PC-3 (cell line): Measurements from ENCODE around the gene MYO5A. TPM values are rescaled to one million over a fixed set of nuclear protein-coding genes. Genes with fewer than 3 reads are reported as not detected.

Source experiments
- ATAC-seq: fragments of 200-7000 bp; cut with Tn5 transposase; 2 replicates; pipeline ENCODE4 v1.9.1; 2020; ENCODE audit warnings: mild to moderate bottlenecking, moderate library complexity
- BruUV-seq: library from RNA; stranded (reverse); fragments of 400-500 nt; replicated peaks from 2 replicates; lab custom pipeline; 2021; lab: Mats Ljungman, UMichigan
- CTCF ChIA-PET: fragments of 300-600 bp; sonication (Branson Sonifier 250); formaldehyde crosslinking; loops from one replicate; lab custom pipeline; 2022; ENCODE audit warnings: antibody characterized with exemption; lab: Charles Lee
- POLR2A ChIA-PET: fragments of 300-600 bp; sonication (Branson Sonifier 250); formaldehyde crosslinking; loops from one replicate; lab custom pipeline; 2022; ENCODE audit warnings: antibody characterized with exemption; ENCODE audit not compliant: unreplicated experiment; lab: Charles Lee
- DNase-seq: peaks from one replicate; pipeline ENCODE4 v3.0.0-alpha.2; 2015
- H2AFZ ChIP-seq: fragments of 300-600 bp; sonication (generic); 2 replicates; pipeline ENCODE4 v1.6.0; 2016; ENCODE audit warnings: antibody characterized with exemption, low read length
- H3F3A ChIP-seq: fragments of 300-600 bp; sonication (generic); one replicate; pipeline ENCODE4 v1.6.0; 2017; ENCODE audit warnings: antibody characterized with exemption, low read length, control low read depth, mild to moderate bottlenecking; ENCODE audit not compliant: unreplicated experiment
- H3K27ac ChIP-seq: fragments of 300-600 bp; sonication (generic); 2 replicates; pipeline ENCODE4 v1.5.1; 2016; ENCODE audit warnings: mild to moderate bottlenecking, low read length
- H3K27me3 ChIP-seq: fragments of 300-600 bp; sonication (generic); 2 replicates; pipeline ENCODE4 v1.6.1; 2016; ENCODE audit warnings: low read length, mixed read lengths
- H3K36me3 ChIP-seq: fragments of 300-600 bp; sonication (generic); 2 replicates; pipeline ENCODE4 v1.6.1; 2016; ENCODE audit warnings: low read depth, mixed run types, low read length, mixed read lengths
- H3K4me1 ChIP-seq: fragments of 300-600 bp; sonication (generic); 2 replicates; pipeline ENCODE4 v1.5.1; 2016; ENCODE audit warnings: low read length; ENCODE audit not compliant: insufficient read depth
- H3K4me2 ChIP-seq: fragments of 300-600 bp; sonication (generic); 2 replicates; pipeline ENCODE4 v1.6.0; 2016; ENCODE audit warnings: low read length
- H3K4me3 ChIP-seq: fragments of 300-600 bp; sonication (generic); 2 replicates; pipeline ENCODE4 v1.5.1; 2016; ENCODE audit warnings: mild to moderate bottlenecking, low read length, mixed read lengths
- H3K79me2 ChIP-seq: fragments of 300-600 bp; sonication (generic); 2 replicates; pipeline ENCODE4 v1.6.1; 2017; ENCODE audit warnings: low read length, mixed read lengths
- H3K9ac ChIP-seq: fragments of 300-600 bp; sonication (generic); 2 replicates; pipeline ENCODE4 v1.6.0; 2016; ENCODE audit warnings: mild to moderate bottlenecking, low read length
- H3K9me2 ChIP-seq: fragments of 300-600 bp; sonication (generic); replicated peaks from 2 replicates; pipeline ENCODE4 v1.6.1; 2016; ENCODE audit warnings: mixed run types, low read length, mixed read lengths
- H3K9me3 ChIP-seq: fragments of 300-600 bp; sonication (generic); 2 replicates; pipeline ENCODE4 v1.6.1; 2016; ENCODE audit warnings: low read length, mixed read lengths
- H4K20me1 ChIP-seq: fragments of 300-600 bp; sonication (generic); 2 replicates; pipeline ENCODE4 v1.6.1; 2016; ENCODE audit warnings: low read length, mixed read lengths
- EZH2 ChIP-seq: fragments of 300-600 bp; sonication (generic); IDR thresholded peaks from one replicate; pipeline ENCODE4 v1.6.1; 2017; ENCODE audit warnings: antibody characterized with exemption, mild to moderate bottlenecking, low read length; ENCODE audit not compliant: unreplicated experiment
- EZH2phosphoT487 ChIP-seq: fragments of 300-600 bp; sonication (generic); IDR thresholded peaks from 2 replicates; pipeline ENCODE4 v1.6.1; 2018; ENCODE audit warnings: mild to moderate bottlenecking, antibody characterized with exemption, low read length, borderline replicate concordance
- intact Hi-C: fragments of 100-400 bp; cut with micrococcal nuclease; formaldehyde crosslinking; loops from 2 replicates; pipeline ENCODE4 v1.9.0; 2023
- total RNA-seq: library from RNA; depleted of rRNA; stranded (reverse); fragments of >200 nt; gene quantifications from 2 replicates; pipeline ENCODE4 v1.2.3, GENCODE V29; 2014
- TF ChIP-seq, protein P1 (sequence below): fragments of 300-600 bp; sonication (generic); conservative IDR thresholded peaks from 2 replicates; pipeline ENCODE4 v1.5.1; 2017; ENCODE audit warnings: antibody characterized with exemption, low read depth, mild to moderate bottlenecking, low read length

MYO5A gene
- total RNA-seq, 1 experiment from 2014 or later = 42.1 TPM

DNA sequence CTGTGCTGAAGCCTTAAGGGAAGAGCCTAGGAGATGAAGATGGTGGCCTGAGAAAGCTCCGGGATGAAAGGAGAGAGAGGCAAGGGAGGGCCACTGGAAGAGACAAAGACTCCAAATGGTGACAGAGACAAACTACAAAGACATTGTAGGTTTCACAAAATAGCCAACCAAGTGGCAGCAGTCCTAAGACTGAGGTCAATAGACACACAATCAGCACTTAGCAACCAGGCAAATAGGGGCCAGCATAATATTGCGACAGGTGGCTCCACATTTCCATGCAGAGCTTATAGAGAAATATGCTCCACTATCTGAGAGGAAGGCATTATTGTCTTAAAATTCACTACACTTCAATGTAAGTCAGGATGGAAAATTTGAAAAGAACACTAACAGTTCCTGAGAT is 211.0 kb downstream of the MYO5A start:
- Histone ChIP-seq H3K27ac (no peak overlapping the region), H3K79me2 (no peaks in the 10 kb centered on the region), H3K9me3 (no peaks in the 10 kb centered on the region), H3F3A (no peaks in the 10 kb centered on the region), H3K4me1 (no peaks in the 10 kb centered on the region), H3K9ac (no peak overlapping the region), H3K9me2 (no peaks in the 10 kb centered on the region), H4K20me1 (no peaks in the 10 kb centered on the region), H3K27me3 (no peaks in the 10 kb centered on the region), H3K4me3 (no peak overlapping the region), H3K4me2 (no peak overlapping the region), H3K36me3 (peaks cover 8% of the 10 kb centered on the region; the same call in 1 of the 2 replicates), H2AFZ (no peak overlapping the region)
- TF ChIP-seq, protein P1, sequence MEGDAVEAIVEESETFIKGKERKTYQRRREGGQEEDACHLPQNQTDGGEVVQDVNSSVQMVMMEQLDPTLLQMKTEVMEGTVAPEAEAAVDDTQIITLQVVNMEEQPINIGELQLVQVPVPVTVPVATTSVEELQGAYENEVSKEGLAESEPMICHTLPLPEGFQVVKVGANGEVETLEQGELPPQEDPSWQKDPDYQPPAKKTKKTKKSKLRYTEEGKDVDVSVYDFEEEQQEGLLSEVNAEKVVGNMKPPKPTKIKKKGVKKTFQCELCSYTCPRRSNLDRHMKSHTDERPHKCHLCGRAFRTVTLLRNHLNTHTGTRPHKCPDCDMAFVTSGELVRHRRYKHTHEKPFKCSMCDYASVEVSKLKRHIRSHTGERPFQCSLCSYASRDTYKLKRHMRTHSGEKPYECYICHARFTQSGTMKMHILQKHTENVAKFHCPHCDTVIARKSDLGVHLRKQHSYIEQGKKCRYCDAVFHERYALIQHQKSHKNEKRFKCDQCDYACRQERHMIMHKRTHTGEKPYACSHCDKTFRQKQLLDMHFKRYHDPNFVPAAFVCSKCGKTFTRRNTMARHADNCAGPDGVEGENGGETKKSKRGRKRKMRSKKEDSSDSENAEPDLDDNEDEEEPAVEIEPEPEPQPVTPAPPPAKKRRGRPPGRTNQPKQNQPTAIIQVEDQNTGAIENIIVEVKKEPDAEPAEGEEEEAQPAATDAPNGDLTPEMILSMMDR = no peak
- no peak for TF ChIP-seq EZH2phosphoT487
- no peak for TF ChIP-seq EZH2
- ATAC-seq = no peak
- ChIA-PET CTCF (no interaction called here), POLR2A (no interaction called here)
- intact Hi-C loops = no loop called here
- no TSS peak for BruUV-seq
- DNase-seq = no peak

DNA sequence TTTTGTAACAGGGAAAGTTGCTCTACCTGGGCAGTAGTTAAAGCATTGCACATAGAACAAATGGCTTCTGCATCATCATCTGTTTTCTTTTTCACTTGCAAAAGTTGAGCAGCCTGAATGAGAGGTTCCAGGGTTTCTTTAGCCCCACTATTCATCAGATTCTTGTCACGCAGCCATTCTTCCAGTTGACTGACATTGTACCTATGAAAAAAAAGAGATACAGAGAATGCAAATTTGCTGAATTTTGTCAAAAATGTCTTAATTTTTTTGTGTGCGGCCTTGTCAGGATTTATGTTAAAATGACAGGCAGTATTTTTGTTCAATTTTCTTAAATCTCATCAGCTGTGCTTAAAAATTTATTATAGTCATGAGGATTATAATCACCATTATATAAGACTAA is 211.7 kb downstream of the MYO5A start:
- Histone ChIP-seq H3K27me3 (no peaks in the 10 kb centered on the region), H3K27ac (no peak overlapping the region), H3K9ac (no peak overlapping the region), H3K4me3 (no peak overlapping the region), H3K4me2 (no peak overlapping the region), H3K9me3 (no peaks in the 10 kb centered on the region), H4K20me1 (no peaks in the 10 kb centered on the region), H3K79me2 (no peaks in the 10 kb centered on the region), H2AFZ (no peak overlapping the region), H3F3A (no peaks in the 10 kb centered on the region), H3K36me3 (peaks cover 8% of the 10 kb centered on the region; the same call in 1 of the 2 replicates), H3K9me2 (no peaks in the 10 kb centered on the region), H3K4me1 (no peaks in the 10 kb centered on the region)
- ATAC-seq = no peak
- no peak for TF ChIP-seq EZH2phosphoT487
- TF ChIP-seq, protein P1 = no peak
- TF ChIP-seq EZH2 = no peak
- CTCF ChIA-PET = no interaction called here
- DNase-seq = no peak
- POLR2A ChIA-PET = interaction anchor here (0.5 kb wide), 1 partner anchor 29 kb away, joined by 3 read pairs; no protein-coding TSS in a partner anchor
- no TSS peak for BruUV-seq
- intact Hi-C loops = no loop called here

DNA sequence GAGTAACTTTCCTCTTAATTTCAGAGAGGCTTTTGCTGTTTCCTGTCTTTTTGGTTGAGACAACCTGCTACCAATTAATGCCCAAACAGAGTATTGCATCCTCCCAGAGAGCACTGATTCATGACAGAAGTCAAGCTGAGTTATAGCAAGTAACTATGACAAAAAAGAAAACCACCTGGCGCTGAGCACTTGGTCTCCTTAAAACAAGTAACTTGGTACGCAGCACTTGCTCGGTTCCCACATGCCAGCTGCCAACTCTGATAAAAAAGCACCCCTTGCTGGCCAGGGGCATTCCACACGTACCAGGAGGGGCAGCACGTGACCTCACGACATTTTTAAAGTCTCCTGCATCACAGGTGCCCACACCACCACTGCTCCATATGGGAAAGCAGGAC is 219.5 kb downstream of the MYO5A start:
- Histone ChIP-seq H3K9me2 (no peaks in the 10 kb centered on the region), H3K27ac (no peak overlapping the region), H3K4me3 (no peak overlapping the region), H3K79me2 (no peaks in the 10 kb centered on the region), H3K36me3 (0 out of 2 replicates have a peak, but pooled peaks cover 6% of the 10 kb centered on the region), H3K27me3 (no peaks in the 10 kb centered on the region), H4K20me1 (no peaks in the 10 kb centered on the region), H3K9ac (no peak overlapping the region), H3F3A (no peaks in the 10 kb centered on the region), H3K9me3 (no peaks in the 10 kb centered on the region), H3K4me1 (peaks cover 33% of the 10 kb centered on the region), H2AFZ (no peak overlapping the region), H3K4me2 (no peak overlapping the region)
- ChIA-PET POLR2A (no interaction called here), CTCF (no interaction called here)
- DNase-seq (no peak), ATAC-seq (no peak)
- intact Hi-C loops = no loop called here
- no TSS peak for BruUV-seq
- no peak for TF ChIP-seq EZH2phosphoT487
- TF ChIP-seq EZH2 = no peak
- TF ChIP-seq, protein P1 = no peak
